ENCODE data around the gene RALGPS1.
"Not testable (repeated sequence)": the region's sequence is repeated elsewhere in the genome, so short reads cannot be mapped to it uniquely, and the experiment has no call there.

The RALGPS1 gene

DNA sequence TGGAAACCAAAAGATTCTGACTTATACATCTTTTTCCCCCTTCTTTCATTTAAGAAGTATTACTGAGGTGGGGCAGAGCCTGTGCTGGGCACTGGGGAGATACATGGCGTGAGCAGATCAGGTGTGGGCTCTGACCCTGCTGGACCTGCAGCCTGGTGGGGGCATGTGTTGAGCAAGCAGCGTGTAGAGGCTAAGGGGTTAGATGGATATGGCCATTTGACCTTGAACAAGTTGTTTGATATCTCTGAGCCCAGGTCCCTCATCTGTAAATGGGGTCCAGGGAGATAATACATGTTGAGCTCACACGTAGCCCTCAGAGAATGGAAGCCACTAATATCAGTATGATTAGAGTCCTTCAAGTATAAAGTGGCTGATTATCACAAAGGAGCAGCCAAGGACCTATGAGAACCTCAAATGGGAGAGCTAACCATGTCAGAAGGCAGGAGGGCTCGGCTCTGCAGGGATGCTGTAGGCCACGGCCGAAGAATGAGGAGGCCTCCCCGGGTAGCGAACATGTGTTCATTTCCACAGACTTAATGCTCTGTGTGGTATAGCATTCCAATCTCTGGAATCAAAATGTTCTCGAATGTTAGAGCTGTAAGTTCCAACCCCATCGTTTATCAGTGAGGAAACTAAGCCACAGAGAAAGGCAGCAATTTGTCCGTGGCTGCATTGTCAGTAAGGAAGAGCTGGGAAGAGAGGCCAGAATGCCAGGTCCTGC, 223.2 kb downstream of the RALGPS1 start:
- DNase-seq (ENCODE audit: low read depth) = no peak

DNA sequence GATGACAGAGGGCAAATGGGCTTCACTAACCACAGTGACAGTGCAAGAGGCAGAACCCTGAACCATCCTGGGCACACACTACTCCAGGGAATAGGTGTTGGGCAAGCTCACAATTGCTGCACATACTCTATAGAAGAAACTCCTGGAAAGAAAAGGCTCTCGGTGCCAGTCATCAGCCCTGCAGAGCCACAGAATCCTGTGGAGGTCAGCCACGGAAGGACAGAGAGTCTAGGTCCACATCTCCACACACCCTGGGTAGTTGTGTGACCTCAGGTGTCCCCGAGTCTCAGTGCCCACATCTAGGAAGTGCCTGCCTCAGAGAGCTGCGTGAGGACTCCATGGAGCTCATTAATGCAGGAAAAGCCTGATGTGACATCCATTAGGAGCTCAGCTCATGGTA, 223.9 kb downstream of the RALGPS1 start:
- DNase-seq (ENCODE audit: low read depth) = no peak

- DNase-seq (ENCODE audit: low read depth) = no peak
Measured at GRCh38 chr9:127139071-127139731, 224.6 kb downstream of the RALGPS1 start.

- no peak for DNase-seq (ENCODE audit: low read depth)
Measured at GRCh38 chr9:127139775-127140174, 225.2 kb downstream of the RALGPS1 start.

DNA sequence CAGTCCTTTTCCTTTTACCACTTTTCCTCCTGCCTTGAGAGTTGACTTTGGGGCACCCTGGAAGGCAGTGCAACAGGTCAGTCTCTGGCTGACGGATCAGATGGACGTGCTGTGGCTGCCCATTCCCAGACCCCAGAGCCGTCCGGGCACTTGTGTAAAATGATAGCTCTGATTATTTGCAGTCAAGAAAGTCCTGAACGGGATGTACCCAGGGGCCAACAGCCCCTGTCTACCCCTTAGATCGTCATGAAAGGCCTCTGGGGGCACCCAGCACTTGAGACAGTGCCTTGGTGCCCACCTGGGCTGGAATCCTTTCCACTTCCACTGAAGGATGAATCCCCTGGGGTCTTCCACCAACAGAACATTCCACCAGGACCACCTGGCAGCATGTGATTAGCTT, 225.6 kb downstream of the RALGPS1 start:
- DNase-seq (ENCODE audit: low read depth) = no peak

GRCh38 chr9:127140842-127141675, 226.5 kb downstream of the RALGPS1 start:
- DNase-seq (ENCODE audit: low read depth) = no peak

DNA sequence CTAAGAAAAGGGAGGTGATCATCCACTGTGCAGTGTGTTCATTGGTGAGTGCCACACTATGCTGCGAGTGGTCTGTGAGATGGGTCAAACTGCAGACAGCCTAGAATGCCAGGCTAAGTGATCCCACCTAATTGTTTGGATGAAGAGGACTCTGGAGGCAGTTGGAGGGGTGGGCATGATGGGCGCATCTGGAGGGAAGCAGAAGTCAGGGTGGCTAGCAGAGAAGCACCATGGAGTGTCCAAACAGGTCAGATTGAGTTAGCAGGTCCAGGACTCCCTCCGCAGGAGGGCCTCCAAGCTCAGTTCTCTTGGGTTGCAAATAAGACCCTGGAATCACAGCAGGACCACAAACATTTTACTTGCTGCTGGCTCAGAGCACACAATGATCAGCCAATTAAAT, 227.7 kb downstream of the RALGPS1 start:
- DNase-seq (ENCODE audit: low read depth) = no peak

- DNase-seq (ENCODE audit: low read depth) = no peak
Measured at GRCh38 chr9:127142931-127143464, 228.4 kb downstream of the RALGPS1 start.

DNA sequence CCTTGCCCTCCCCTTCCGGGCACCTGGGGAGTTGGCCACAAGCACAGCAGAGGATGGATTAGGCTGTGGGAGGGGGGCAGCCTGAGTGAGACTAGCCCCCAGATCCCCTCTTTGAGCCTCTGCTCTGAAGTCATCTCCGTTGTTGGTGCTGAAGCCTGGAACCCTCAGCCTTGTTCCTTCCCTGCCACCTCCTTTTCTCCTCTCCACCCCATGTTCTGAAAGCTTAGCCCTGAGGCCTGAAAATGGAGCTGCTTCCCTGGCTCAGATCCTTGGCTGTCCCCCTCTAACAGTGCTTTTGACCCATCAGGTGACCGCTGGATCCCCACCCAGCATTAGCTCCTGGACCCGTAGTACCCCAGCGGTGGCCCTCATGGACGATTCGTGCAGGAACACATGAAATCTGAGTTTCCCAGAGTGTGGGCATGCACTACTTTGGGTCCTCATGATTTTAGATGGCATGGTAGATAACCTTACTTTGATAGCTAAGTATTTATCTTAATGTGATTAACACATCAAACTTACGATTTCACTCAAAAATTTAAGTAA, 229.4 kb downstream of the RALGPS1 start:
- DNase-seq (ENCODE audit: low read depth) = no peak

GRCh38 chr9:127144670-127145445, 230.3 kb downstream of the RALGPS1 start:
- no peak for DNase-seq (ENCODE audit: low read depth)

- DNase-seq (ENCODE audit: low read depth) = not testable (repeated sequence)
Measured at GRCh38 chr9:127146841-127147240, 232.3 kb downstream of the RALGPS1 start.

- DNase-seq (ENCODE audit: low read depth) = no peak
Measured at GRCh38 chr9:127147251-127147650, 232.7 kb downstream of the RALGPS1 start.

DNA sequence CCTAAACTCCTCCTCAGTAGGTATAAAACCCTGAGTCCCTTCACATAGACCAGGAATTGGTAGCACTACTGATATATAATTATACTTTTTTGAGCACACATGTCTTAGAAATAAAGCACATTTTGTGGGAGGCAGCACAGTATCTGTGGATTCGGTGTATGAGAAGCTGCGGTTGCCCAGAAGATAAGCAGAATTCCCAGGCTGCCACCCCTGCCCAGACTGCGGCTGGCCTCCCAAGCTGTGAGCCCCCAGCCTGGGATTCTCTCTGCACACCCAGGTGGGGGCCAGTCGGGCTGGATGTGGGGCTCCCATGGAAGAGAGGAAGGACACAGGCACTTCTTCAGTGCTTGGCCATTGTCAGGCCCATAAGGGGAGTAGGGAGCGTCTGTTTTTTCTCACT, 233.4 kb downstream of the RALGPS1 start:
- DNase-seq (ENCODE audit: low read depth) = no peak

DNA sequence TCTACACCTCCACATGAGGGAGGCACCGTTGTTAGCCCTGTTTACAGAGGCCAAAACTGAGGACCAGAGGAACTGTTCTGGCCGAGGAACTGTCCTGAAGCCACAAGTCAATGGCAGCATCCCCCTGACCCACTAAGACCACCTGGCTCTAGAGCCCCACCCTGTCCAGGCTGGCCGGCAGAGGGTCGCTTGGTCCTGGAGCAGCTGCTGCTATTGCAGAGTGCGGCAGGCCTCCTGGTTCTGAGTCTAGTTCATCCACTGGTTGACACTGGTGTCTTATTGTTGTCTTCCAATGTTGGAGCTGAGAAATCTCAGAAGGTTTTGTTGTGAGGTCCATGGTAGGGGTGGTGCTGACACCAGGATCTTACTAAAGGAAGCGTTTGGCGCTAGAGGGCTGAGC, 234.4 kb downstream of the RALGPS1 start:
- DNase-seq (ENCODE audit: low read depth) = no peak

GRCh38 chr9:127149463-127150390, 235.1 kb downstream of the RALGPS1 start:
- no peak for DNase-seq (ENCODE audit: low read depth)

GRCh38 chr9:127153501-127153900, 238.9 kb downstream of the RALGPS1 start:
- DNase-seq (ENCODE audit: low read depth) = no peak

GRCh38 chr9:127154003-127154389, 239.4 kb downstream of the RALGPS1 start:
- DNase-seq (ENCODE audit: low read depth) = no peak

- no peak for DNase-seq (ENCODE audit: low read depth)
Measured at GRCh38 chr9:127154390-127155191, 240.0 kb downstream of the RALGPS1 start.

GRCh38 chr9:127155314-127155960, 240.9 kb downstream of the RALGPS1 start:
- DNase-seq (ENCODE audit: low read depth) = no peak
